ENCODE results near the gene GOLM1.

DNA sequence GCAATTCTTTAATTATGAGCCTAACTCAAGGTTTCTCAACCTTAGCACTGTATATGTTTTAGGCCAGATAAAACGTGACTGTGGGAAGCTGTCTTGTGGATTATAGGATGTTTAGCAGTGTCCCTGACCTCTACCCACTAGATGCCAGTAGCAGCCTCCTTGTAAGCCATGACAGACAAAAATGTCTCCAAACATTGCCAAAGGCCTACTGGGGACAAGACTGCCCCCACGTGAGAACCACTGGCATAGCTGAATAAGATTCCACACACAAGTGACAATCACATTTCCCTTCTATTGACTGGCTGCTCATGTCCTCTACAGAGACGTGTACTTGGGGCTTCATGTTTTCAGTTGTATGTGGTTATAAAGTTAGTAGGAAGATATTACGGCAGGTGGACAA lies 55.4 kb downstream of the GOLM1 start:
- TF ChIP-seq, protein P1, sequence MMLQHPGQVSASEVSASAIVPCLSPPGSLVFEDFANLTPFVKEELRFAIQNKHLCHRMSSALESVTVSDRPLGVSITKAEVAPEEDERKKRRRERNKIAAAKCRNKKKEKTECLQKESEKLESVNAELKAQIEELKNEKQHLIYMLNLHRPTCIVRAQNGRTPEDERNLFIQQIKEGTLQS (IDR thresholded peaks at IDR 0.05): no peak
- TF ChIP-seq, protein P2, sequence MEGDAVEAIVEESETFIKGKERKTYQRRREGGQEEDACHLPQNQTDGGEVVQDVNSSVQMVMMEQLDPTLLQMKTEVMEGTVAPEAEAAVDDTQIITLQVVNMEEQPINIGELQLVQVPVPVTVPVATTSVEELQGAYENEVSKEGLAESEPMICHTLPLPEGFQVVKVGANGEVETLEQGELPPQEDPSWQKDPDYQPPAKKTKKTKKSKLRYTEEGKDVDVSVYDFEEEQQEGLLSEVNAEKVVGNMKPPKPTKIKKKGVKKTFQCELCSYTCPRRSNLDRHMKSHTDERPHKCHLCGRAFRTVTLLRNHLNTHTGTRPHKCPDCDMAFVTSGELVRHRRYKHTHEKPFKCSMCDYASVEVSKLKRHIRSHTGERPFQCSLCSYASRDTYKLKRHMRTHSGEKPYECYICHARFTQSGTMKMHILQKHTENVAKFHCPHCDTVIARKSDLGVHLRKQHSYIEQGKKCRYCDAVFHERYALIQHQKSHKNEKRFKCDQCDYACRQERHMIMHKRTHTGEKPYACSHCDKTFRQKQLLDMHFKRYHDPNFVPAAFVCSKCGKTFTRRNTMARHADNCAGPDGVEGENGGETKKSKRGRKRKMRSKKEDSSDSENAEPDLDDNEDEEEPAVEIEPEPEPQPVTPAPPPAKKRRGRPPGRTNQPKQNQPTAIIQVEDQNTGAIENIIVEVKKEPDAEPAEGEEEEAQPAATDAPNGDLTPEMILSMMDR (IDR thresholded peaks at IDR 0.05; ENCODE audit: low read depth, low read length, missing input control): no peak
- TF ChIP-seq HNF4G (IDR thresholded peaks at IDR 0.05) (no peak), RAD21 (IDR thresholded peaks at IDR 0.05) (no peak), JUND (IDR thresholded peaks at IDR 0.05) (no peak), GABPA (IDR thresholded peaks at IDR 0.05 in 1 of 2, conservative IDR thresholded peaks at IDR 0.05 in 1 of 2) (no peak), TAF1 (conservative IDR thresholded peaks at IDR 0.05) (no peak), EGR1 (IDR thresholded peaks at IDR 0.05; ENCODE audit: low read depth in 2 of 2) (no peak), HNF4A (conservative IDR thresholded peaks at IDR 0.05) (no peak), SP1 (IDR thresholded peaks at IDR 0.05) (no peak), FOXA1 (IDR thresholded peaks at IDR 0.05) (no peak)
- TF ChIP-seq, protein P3, sequence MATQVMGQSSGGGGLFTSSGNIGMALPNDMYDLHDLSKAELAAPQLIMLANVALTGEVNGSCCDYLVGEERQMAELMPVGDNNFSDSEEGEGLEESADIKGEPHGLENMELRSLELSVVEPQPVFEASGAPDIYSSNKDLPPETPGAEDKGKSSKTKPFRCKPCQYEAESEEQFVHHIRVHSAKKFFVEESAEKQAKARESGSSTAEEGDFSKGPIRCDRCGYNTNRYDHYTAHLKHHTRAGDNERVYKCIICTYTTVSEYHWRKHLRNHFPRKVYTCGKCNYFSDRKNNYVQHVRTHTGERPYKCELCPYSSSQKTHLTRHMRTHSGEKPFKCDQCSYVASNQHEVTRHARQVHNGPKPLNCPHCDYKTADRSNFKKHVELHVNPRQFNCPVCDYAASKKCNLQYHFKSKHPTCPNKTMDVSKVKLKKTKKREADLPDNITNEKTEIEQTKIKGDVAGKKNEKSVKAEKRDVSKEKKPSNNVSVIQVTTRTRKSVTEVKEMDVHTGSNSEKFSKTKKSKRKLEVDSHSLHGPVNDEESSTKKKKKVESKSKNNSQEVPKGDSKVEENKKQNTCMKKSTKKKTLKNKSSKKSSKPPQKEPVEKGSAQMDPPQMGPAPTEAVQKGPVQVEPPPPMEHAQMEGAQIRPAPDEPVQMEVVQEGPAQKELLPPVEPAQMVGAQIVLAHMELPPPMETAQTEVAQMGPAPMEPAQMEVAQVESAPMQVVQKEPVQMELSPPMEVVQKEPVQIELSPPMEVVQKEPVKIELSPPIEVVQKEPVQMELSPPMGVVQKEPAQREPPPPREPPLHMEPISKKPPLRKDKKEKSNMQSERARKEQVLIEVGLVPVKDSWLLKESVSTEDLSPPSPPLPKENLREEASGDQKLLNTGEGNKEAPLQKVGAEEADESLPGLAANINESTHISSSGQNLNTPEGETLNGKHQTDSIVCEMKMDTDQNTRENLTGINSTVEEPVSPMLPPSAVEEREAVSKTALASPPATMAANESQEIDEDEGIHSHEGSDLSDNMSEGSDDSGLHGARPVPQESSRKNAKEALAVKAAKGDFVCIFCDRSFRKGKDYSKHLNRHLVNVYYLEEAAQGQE (IDR thresholded peaks at IDR 0.05): no peak
- TF ChIP-seq, protein P4, sequence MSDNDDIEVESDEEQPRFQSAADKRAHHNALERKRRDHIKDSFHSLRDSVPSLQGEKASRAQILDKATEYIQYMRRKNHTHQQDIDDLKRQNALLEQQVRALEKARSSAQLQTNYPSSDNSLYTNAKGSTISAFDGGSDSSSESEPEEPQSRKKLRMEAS (IDR thresholded peaks at IDR 0.05): no peak
- TF ChIP-seq, protein P5, sequence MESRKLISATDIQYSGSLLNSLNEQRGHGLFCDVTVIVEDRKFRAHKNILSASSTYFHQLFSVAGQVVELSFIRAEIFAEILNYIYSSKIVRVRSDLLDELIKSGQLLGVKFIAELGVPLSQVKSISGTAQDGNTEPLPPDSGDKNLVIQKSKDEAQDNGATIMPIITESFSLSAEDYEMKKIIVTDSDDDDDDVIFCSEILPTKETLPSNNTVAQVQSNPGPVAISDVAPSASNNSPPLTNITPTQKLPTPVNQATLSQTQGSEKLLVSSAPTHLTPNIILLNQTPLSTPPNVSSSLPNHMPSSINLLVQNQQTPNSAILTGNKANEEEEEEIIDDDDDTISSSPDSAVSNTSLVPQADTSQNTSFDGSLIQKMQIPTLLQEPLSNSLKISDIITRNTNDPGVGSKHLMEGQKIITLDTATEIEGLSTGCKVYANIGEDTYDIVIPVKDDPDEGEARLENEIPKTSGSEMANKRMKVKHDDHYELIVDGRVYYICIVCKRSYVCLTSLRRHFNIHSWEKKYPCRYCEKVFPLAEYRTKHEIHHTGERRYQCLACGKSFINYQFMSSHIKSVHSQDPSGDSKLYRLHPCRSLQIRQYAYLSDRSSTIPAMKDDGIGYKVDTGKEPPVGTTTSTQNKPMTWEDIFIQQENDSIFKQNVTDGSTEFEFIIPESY (IDR thresholded peaks at IDR 0.05): no peak
